Naive thymus-derived CD4-positive, alpha-beta T cell (primary cell): ENCODE data around the gene MAP3K13. TPM values are rescaled to one million over a fixed set of nuclear protein-coding genes. Genes with fewer than 3 reads are reported as not detected.

Source experiments
- ATAC-seq: fragments of 150-1000 bp; cut with Tn5 transposase; 2 replicates; pipeline ENCODE4 v1.10.0; 2021; ENCODE audit warnings: mild to moderate bottlenecking, moderate library complexity
- CTCF ChIA-PET: fragments of 350-600 bp; sonication (Branson Sonifier 250); formaldehyde crosslinking; loops from one replicate; lab custom pipeline; 2021; ENCODE audit warnings: antibody characterized with exemption; lab: Charles Lee
- POLR2A ChIA-PET: fragments of 350-600 bp; sonication (Branson Sonifier 250); formaldehyde crosslinking; loops from one replicate; lab custom pipeline; 2021; ENCODE audit warnings: antibody characterized with exemption, inconsistent platforms; lab: Charles Lee
- DNase-seq, 9 donors: peaks; one replicate each; pipeline versions ENCODE4 v3.0.0 to v3.0.0-alpha.2; 2020 to 2022; ENCODE audit warnings: mixed read lengths in 1 of 9
- H3K27ac ChIP-seq: one replicate; pipeline ENCODE4 v1.7.0; 2013; ENCODE audit warnings: mild to moderate bottlenecking, low read depth, low read length, moderate library complexity
- H3K27me3 ChIP-seq, 2 donors: one replicate each; pipeline ENCODE4 v1.7.0; 2013; ENCODE audit warnings: low read length in 2 of 2, mild to moderate bottlenecking in 2 of 2, moderate library complexity in 2 of 2; ENCODE audit not compliant: control insufficient read depth in 2 of 2, insufficient read depth in 2 of 2
- H3K36me3 ChIP-seq, 3 experiments: 1 replicate in 2 of 3; 2 replicates in 1 of 3; pipeline ENCODE4 v1.7.0; 2013; ENCODE audit warnings: low read length in 3 of 3, mild to moderate bottlenecking in 3 of 3, moderate library complexity in 1 of 3; ENCODE audit not compliant: insufficient read depth in 3 of 3, control insufficient read depth in 2 of 3
- H3K4me1 ChIP-seq, 2 donors: one replicate each; pipeline ENCODE4 v1.7.0; 2013; ENCODE audit warnings: low read length in 2 of 2, mild to moderate bottlenecking in 2 of 2, moderate library complexity in 1 of 2; ENCODE audit not compliant: control insufficient read depth in 2 of 2, insufficient read depth in 2 of 2
- H3K4me3 ChIP-seq: 2 replicates; pipeline ENCODE4 v1.7.0; 2013; ENCODE audit warnings: mild to moderate bottlenecking, low read length
- H3K9me3 ChIP-seq, 3 experiments: 1 replicate in 2 of 3; 2 replicates in 1 of 3; pipeline ENCODE4 v1.7.0; 2013; ENCODE audit warnings: low read length in 3 of 3; ENCODE audit not compliant: control insufficient read depth in 2 of 3
- H3K27ac Mint-ChIP-seq, 9 donors: one replicate each; pipeline ENCODE4 v1.8.0; 2020 to 2022; ENCODE audit warnings: mixed read lengths in 9 of 9, mild to moderate bottlenecking in 8 of 9, moderate library complexity in 5 of 9, inconsistent platforms in 2 of 9
- H3K27me3 Mint-ChIP-seq, 5 donors: one replicate each; pipeline ENCODE4 v1.8.0; 2021 to 2022; ENCODE audit warnings: mixed read lengths in 5 of 5, mild to moderate bottlenecking in 1 of 5
- H3K36me3 Mint-ChIP-seq, 5 donors: one replicate each; pipeline ENCODE4 v1.8.0; 2020 to 2022; ENCODE audit warnings: mixed read lengths in 5 of 5, mild to moderate bottlenecking in 3 of 5, inconsistent platforms in 1 of 5
- H3K4me1 Mint-ChIP-seq, 7 donors: one replicate each; pipeline ENCODE4 v1.8.0; 2020 to 2022; ENCODE audit warnings: mixed read lengths in 7 of 7, mild to moderate bottlenecking in 3 of 7, inconsistent platforms in 1 of 7
- H3K4me3 Mint-ChIP-seq, 10 donors: one replicate each; pipeline ENCODE4 v1.8.0; 2020 to 2022; ENCODE audit warnings: mild to moderate bottlenecking in 10 of 10, mixed read lengths in 10 of 10, moderate library complexity in 6 of 10, inconsistent platforms in 2 of 10
- H3K9me3 Mint-ChIP-seq, 11 donors: one replicate each; pipeline ENCODE4 v1.8.0; 2020 to 2022; ENCODE audit warnings: mixed read lengths in 11 of 11, mild to moderate bottlenecking in 4 of 11, inconsistent platforms in 1 of 11, moderate library complexity in 1 of 11
- intact Hi-C, 2 donors: fragments of 100-400 bp; cut with micrococcal nuclease; formaldehyde crosslinking; loops; one replicate each; pipeline ENCODE4 v1.15.1; 2023
- polyA plus RNA-seq, 2 donors: library from polyadenylated mRNA; unstranded; fragments of 300-500 nt; fragmentation: Illumina TruSeq; gene quantifications; one replicate each; pipeline ENCODE4 v1.2.3, GENCODE V29; 2021
- total RNA-seq, 6 experiments: library from RNA in 5 of 6; stranded (reverse) in 5 of 6; gene quantifications; 1 replicate in 5 of 6; 2 replicates in 1 of 6; pipeline ENCODE4 v1.2.3 and lab custom pipeline; 2021 to 2026

The MAP3K13 gene
- total and polyA plus RNA-seq, 7 experiments from 2014 or later = 6.2 to 53.8 (median 9.4) TPM

DNA sequence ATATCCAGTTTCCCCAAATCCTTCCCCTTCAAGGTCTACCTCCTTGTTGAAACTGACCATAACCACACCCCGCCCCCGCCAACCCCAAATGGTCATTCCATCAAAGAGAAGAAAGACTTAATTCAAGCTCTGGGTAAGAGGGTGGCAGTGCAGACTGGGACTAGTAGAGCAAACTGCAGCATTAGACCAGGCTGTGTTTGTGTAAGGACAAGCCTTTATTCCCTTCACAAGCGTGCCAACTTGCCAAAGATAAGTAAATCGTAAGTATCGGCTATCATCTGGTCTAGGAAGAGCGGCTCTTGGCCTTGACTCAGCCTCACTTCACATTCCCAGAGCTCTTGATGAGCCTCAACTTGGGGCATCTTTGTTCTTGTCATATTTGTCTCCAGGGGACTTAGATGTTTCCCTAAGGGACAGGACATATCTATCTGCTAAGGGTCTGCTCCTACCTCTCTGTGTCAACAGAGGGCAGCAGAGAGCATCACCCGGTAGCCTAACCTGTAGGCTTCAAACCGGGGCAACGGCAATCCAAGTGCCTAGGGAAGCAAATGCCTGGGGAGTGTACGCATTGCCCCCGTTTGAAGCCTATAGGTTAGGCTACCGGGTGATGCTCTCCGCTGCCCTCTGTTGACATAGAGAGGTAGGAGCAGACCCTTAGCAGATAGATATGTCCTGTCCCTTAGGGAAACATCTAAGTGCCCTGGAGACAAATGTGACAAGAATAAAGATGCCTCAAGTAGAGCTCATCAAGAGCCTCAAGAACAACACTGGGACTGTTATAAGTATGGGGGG lies 8.9 kb upstream of the MAP3K13 start:
- H3K9me3 Mint-ChIP-seq = peaks cover 0 to 3% (median 0%) of the 10 kb centered on the region in 11 donors
- H3K27ac Mint-ChIP-seq = no peak overlapping the region
- ChIA-PET CTCF (no interaction called here), POLR2A (no interaction called here)
- peak; percentile 21 to 66 (median 50) for DNase-seq
- Histone ChIP-seq H3K9me3 (no peaks in the 10 kb centered on the region), H3K27ac (no peak overlapping the region), H3K27me3 (no peaks in the 10 kb centered on the region), H3K4me1 (no peaks in the 10 kb centered on the region), H3K4me3 (no peak overlapping the region), H3K36me3 (no peaks in the 10 kb centered on the region)
- intact Hi-C loops = loop anchor here (1.0 to 5.0 kb wide), 4 partner anchors 9 to 223 kb away; partner anchors contain the start of gene MAP3K13 (in 1 of the 2)
- peaks cover 17 to 36% (median 23%) of the 10 kb centered on the region in 5 donors for H3K27me3 Mint-ChIP-seq
- H3K4me3 Mint-ChIP-seq = no peak overlapping the region
- H3K36me3 Mint-ChIP-seq = peaks cover 0 to 4% (median 0%) of the 10 kb centered on the region in 5 donors
- no peaks in the 10 kb centered on the region for H3K4me1 Mint-ChIP-seq
- peak; percentile 97 for ATAC-seq

DNA sequence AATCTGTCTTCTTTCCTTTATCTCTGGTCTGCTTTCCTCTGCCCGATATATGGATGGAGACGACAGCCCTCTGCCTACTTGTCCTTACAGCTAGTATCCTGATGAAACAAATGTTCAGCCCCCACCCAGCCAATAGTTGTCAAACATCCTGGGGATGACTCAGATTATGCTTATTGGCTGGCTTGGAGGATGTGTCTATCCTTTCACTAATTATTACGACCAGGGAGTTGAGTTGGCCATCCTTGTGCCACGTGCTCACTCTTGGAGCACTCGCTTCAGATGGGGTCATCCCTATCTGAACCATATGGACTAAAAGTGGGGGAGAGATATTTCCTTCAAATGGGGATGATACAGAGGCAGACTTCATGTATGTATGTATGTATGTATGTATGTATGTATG lies 6.4 kb upstream of the MAP3K13 start:
- no peaks in the 10 kb centered on the region for H3K27me3 ChIP-seq
- H3K27me3 Mint-ChIP-seq = peaks cover 10 to 37% (median 30%) of the 10 kb centered on the region in 5 donors
- H3K36me3 ChIP-seq = no peaks in the 10 kb centered on the region
- H3K4me1 ChIP-seq = no peaks in the 10 kb centered on the region
- intact Hi-C loops = no loop called here
- H3K9me3 Mint-ChIP-seq = no peaks in the 10 kb centered on the region
- no peak overlapping the region for H3K4me3 ChIP-seq
- CTCF ChIA-PET = no interaction called here
- no peaks in the 10 kb centered on the region for H3K36me3 Mint-ChIP-seq
- ATAC-seq = no peak
- H3K9me3 ChIP-seq = no peaks in the 10 kb centered on the region
- POLR2A ChIA-PET = no interaction called here
- no peaks in the 10 kb centered on the region for H3K4me1 Mint-ChIP-seq
- no peak overlapping the region for H3K4me3 Mint-ChIP-seq
- H3K27ac ChIP-seq = no peak overlapping the region
- no peak for DNase-seq
- no peak overlapping the region for H3K27ac Mint-ChIP-seq

DNA sequence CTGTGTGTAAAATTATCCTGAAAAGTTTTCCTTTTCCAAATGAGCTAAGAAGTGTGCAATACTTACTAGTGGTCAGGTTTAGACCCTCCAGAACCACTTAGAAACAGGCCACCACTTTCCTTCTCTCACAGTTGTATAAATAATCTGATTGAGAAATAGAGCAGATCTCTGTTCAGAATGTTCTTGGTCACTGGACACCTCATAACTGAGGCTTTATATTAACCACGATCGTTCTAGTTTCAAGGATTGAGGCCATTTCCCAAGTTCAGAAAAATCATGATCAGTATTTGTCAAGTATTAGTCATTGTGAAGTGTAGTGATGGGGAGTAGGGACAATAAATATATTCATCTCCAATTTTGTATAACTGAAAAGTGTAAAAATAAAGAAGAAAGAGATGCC lies 1.0 kb upstream of the MAP3K13 start:
- Mint-ChIP-seq H3K4me1 (peaks cover 11 to 17% (median 16%) of the 10 kb centered on the region in 7 donors), H3K9me3 (no peaks in the 10 kb centered on the region), H3K27me3 (peaks cover 31 to 76% (median 62%) of the 10 kb centered on the region in 5 donors), H3K27ac (no peak overlapping the region), H3K36me3 (no peaks in the 10 kb centered on the region), H3K4me3 (no peak overlapping the region)
- intact Hi-C loops = loop anchor here in 1 of 2 donors (2.0 kb wide), 1 partner anchor 137 kb away; the partner anchor contains the start of gene TMEM41A
- CTCF ChIA-PET = interaction anchor here (0.6 kb wide), 1 partner anchor 232 kb away, joined by 4 read pairs; no protein-coding TSS in a partner anchor
- H3K27ac ChIP-seq = no peak overlapping the region
- H3K9me3 ChIP-seq = no peaks in the 10 kb centered on the region
- H3K4me1 ChIP-seq = peaks cover 3 to 7% of the 10 kb centered on the region in 2 donors
- H3K4me3 ChIP-seq = no peak overlapping the region
- DNase-seq (no peak), ATAC-seq (no peak)
- peaks cover 5 to 8% of the 10 kb centered on the region in 2 donors for H3K27me3 ChIP-seq
- POLR2A ChIA-PET = no interaction called here
- H3K36me3 ChIP-seq = no peaks in the 10 kb centered on the region

DNA sequence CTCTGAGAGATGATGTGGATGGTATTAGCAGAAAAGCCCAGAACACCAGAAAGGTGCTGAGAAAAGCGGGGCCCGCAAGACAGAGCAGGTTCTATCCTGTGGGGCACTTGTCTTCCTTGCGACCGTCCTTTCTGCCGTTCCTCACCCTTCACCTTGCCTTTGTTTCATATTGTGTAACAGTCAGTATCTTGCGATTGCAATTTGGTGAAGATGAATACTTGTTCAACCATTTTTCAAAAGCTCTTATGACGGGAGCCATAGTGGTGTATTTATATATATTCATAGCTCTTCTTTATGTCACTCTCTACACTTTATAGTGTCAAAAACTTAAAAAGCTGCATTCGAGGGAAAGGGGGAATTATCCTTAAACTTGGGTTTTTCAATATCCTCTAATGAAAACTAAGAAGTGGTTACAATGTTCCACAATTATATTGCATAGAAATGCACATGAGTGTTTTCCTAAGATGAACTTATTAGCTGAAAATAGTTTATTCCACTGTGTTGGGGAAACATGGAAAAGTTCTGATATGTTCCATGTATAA lies 797 bp downstream of the MAP3K13 start:
- Histone ChIP-seq H3K4me1 (peaks cover 3 to 7% of the 10 kb centered on the region in 2 donors), H3K27ac (no peak overlapping the region), H3K4me3 (peak overlapping the region; percentile 58), H3K9me3 (no peaks in the 10 kb centered on the region), H3K36me3 (no peaks in the 10 kb centered on the region), H3K27me3 (peaks cover 5 to 8% of the 10 kb centered on the region in 2 donors)
- ChIA-PET POLR2A (no interaction called here), CTCF (no interaction called here)
- Mint-ChIP-seq H3K27ac (no peak overlapping the region), H3K4me3 (peak overlapping the region; percentile 58 to 93 (median 76)), H3K9me3 (no peaks in the 10 kb centered on the region), H3K27me3 (peaks cover 40 to 76% (median 66%) of the 10 kb centered on the region in 5 donors), H3K4me1 (peaks cover 11 to 17% (median 16%) of the 10 kb centered on the region in 7 donors), H3K36me3 (no peaks in the 10 kb centered on the region)
- ATAC-seq (peak; percentile 35), DNase-seq (no peak)
- intact Hi-C loops = loop anchor here in 1 of 2 donors (1.0 to 2.0 kb wide), 2 partner anchors 9 to 135 kb away; partner anchors contain the start of gene TMEM41A

DNA sequence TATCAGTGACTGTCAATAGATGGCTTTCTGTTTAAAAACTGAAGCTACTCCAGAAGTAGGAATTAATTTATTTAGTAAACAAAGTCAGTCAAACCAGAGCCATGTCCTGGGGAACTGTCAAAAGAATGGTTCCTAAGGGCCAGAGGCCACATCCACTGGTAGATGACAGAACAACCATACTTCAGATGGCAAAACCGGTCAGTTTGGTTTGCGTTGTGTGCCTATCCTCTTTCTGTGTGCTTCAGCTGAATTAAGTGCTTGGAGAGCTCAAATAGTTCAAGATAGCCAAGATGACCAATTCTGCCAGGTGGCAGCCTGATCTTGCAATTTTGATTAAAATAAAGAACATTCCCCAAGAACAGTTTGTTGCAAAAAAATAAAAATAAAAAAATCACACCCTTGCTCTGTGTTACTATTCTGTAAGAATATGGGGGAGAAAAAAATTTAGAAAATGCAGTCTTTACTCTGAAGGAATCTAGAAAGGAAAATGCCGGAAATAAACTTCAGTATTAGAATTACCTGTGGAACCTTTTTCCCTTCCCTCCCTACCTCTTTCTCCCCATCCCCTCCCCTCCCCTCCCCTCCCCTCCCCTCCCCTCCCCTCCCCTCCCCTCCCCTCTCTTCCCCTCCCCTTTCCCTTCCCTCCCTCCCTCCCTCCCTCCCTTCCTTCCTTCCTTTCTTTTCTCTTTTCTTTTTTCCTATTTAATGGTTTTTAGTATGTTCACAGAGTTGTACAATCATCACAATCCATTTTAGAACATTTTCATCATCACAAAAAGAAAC lies 2.5 kb downstream of the MAP3K13 start:
- no peak overlapping the region for H3K27ac ChIP-seq
- H3K4me1 ChIP-seq = peaks cover 3 to 7% of the 10 kb centered on the region in 2 donors
- POLR2A ChIA-PET = no interaction called here
- no peaks in the 10 kb centered on the region for H3K36me3 Mint-ChIP-seq
- peaks cover 11 to 17% (median 16%) of the 10 kb centered on the region in 7 donors for H3K4me1 Mint-ChIP-seq
- H3K4me3 ChIP-seq = no peak overlapping the region
- ATAC-seq (no peak), DNase-seq (no peak)
- CTCF ChIA-PET = no interaction called here
- H3K9me3 ChIP-seq = no peaks in the 10 kb centered on the region
- peaks cover 5 to 8% of the 10 kb centered on the region in 2 donors for H3K27me3 ChIP-seq
- no peak overlapping the region for H3K27ac Mint-ChIP-seq
- intact Hi-C loops = no loop called here
- H3K27me3 Mint-ChIP-seq = peaks cover 36 to 76% (median 64%) of the 10 kb centered on the region in 5 donors
- no peaks in the 10 kb centered on the region for H3K36me3 ChIP-seq
- H3K4me3 Mint-ChIP-seq = no peak overlapping the region
- H3K9me3 Mint-ChIP-seq = no peaks in the 10 kb centered on the region

DNA sequence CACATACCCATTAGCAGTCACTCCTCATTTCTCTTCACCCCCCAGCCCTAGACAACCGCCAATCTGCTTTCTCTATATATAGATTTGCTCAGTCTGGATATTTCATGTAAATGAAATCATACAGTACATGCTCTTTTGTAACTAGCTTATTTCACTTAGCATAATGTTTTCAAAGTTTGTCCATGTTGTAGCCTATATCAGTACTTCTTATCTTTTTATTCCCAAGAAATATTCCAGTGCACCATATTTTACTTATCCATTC lies 3.1 kb downstream of the MAP3K13 start:
- POLR2A ChIA-PET = no interaction called here
- Histone ChIP-seq H3K36me3 (no peaks in the 10 kb centered on the region), H3K27ac (no peak overlapping the region), H3K9me3 (no peaks in the 10 kb centered on the region), H3K4me3 (no peak overlapping the region), H3K27me3 (peaks cover 5 to 8% of the 10 kb centered on the region in 2 donors), H3K4me1 (peaks cover 3 to 7% of the 10 kb centered on the region in 2 donors)
- peaks cover 36 to 75% (median 64%) of the 10 kb centered on the region in 5 donors for H3K27me3 Mint-ChIP-seq
- no peak overlapping the region for H3K27ac Mint-ChIP-seq
- H3K9me3 Mint-ChIP-seq = no peaks in the 10 kb centered on the region
- DNase-seq (no peak), ATAC-seq (no peak)
- H3K4me1 Mint-ChIP-seq = peaks cover 11 to 17% (median 16%) of the 10 kb centered on the region in 7 donors
- H3K36me3 Mint-ChIP-seq = no peaks in the 10 kb centered on the region
- CTCF ChIA-PET = no interaction called here
- intact Hi-C loops = no loop called here
- no peak overlapping the region for H3K4me3 Mint-ChIP-seq
